Esophagus muscularis mucosa (tissue), 4 donors: ENCODE measurements around the gene WNT8A. TPM values are rescaled to one million over a fixed set of nuclear protein-coding genes. Genes with fewer than 3 reads are reported as not detected.
A peak's percentile ranks its signal among the peaks of the same experiment; 100 is the strongest.

Experiments
- DNase-seq: peaks from one replicate; pipeline ENCODE4 v3.0.0-alpha.2; 2017; ENCODE audit errors: extremely low spot score
- H3K27ac ChIP-seq, 4 donors: fragments of 200-600 bp; sonication (generic); replicated peaks in 1 of 4; 1 replicate in 3 of 4; 2 replicates in 1 of 4; pipeline ENCODE4 v1.5.1; 2016 to 2019; ENCODE audit warnings: mild to moderate bottlenecking in 1 of 4
- H3K27me3 ChIP-seq, 4 donors: fragments of 200-600 bp; sonication (generic); one replicate each; pipeline versions ENCODE4 v1.5.1 to v1.6.0; 2016 to 2019
- H3K36me3 ChIP-seq, 4 donors: fragments of 200-600 bp; sonication (generic); one replicate each; pipeline ENCODE4 v1.5.1; 2016 to 2019
- H3K4me1 ChIP-seq, 4 donors: fragments of 200-600 bp; sonication (generic); one replicate each; pipeline ENCODE4 v1.5.1; 2016 to 2019
- H3K4me3 ChIP-seq, 4 donors: fragments of 200-600 bp; sonication (generic); 1 replicate in 2 of 4; 2 replicates in 2 of 4; pipeline ENCODE4 v1.5.1; 2016 to 2019; ENCODE audit warnings: mild to moderate bottlenecking in 4 of 4, moderate library complexity in 1 of 4
- H3K9me3 ChIP-seq, 4 donors: fragments of 200-600 bp; sonication (generic); 1 replicate in 3 of 4; 2 replicates in 1 of 4; pipeline ENCODE4 v1.5.1; 2016 to 2019
- CTCF ChIP-seq, 3 experiments: fragments of 200-600 bp in 2 of 3; fragments of 450-650 bp in 1 of 3; sonication (generic) in 2 of 3; IDR thresholded peaks; one replicate each; pipeline ENCODE4 v1.5.1; 2017 to 2019; ENCODE audit warnings: antibody characterized with exemption in 3 of 3, mild to moderate bottlenecking in 2 of 3, moderate library complexity in 1 of 3
- EP300 ChIP-seq: sonication (generic); formaldehyde crosslinking; IDR thresholded peaks from one replicate; pipeline ENCODE4 v1.6.1; 2017; ENCODE audit warnings: antibody characterized with exemption
- POLR2A ChIP-seq: fragments of 450-650 bp; IDR thresholded peaks from one replicate; pipeline ENCODE4 v1.6.1; 2017; ENCODE audit warnings: antibody characterized with exemption, moderate library complexity, mild to moderate bottlenecking, low read depth
- POLR2AphosphoS5 ChIP-seq, 2 donors: sonication (generic); formaldehyde crosslinking; IDR thresholded peaks; one replicate each; pipeline ENCODE4 v1.6.1; 2017; ENCODE audit warnings: antibody characterized with exemption in 2 of 2
- WGBS: methylation state at CpG from one replicate; pipeline ENCODE4 v1.1.5; 2018; 5-methylcytosine and 5-hydroxymethylcytosine counted together
- intact Hi-C: fragments of 100-400 bp; cut with DNase I; formaldehyde crosslinking; loops from one replicate; pipeline ENCODE4 v1.15.1; 2023
- total RNA-seq, 4 donors: library from RNA; depleted of rRNA; stranded (reverse); fragments of >200 nt; gene quantifications; one replicate each; pipeline versions ENCODE4 v1.1.0 to v1.2.1, GENCODE V29; 2016

Gene WNT8A
- total RNA-seq, 4 donors from 2014 or later: not detected

- WGBS: 80% methylated on average over 1 of the region's 1 CpG
- H3K4me1 ChIP-seq: peaks cover 0 to 13% (median 8%) of the 10 kb centered on the region in 4 donors
- no peaks in the 10 kb centered on the region for H3K27me3 ChIP-seq
- H3K9me3 ChIP-seq: no peaks in the 10 kb centered on the region
- peak; percentile 39 for DNase-seq
- intact Hi-C loops: no loop called here
- no peak overlapping the region for H3K27ac ChIP-seq
- TF ChIP-seq CTCF (IDR thresholded peaks at IDR 0.05) (no peak), POLR2A (no peak), POLR2AphosphoS5 (IDR thresholded peaks at IDR 0.05) (no peak), EP300 (no peak)
- H3K36me3 ChIP-seq: no peaks in the 10 kb centered on the region
- no peak overlapping the region for H3K4me3 ChIP-seq
Measured at GRCh38 chr5:138109463-138110265, 25.8 kb downstream of the WNT8A start.

- DNase-seq: peak; percentile 45
- Histone ChIP-seq H3K27me3 (no peaks in the 10 kb centered on the region), H3K4me1 (peaks cover 0 to 13% (median 8%) of the 10 kb centered on the region in 4 donors), H3K36me3 (no peaks in the 10 kb centered on the region), H3K9me3 (no peaks in the 10 kb centered on the region), H3K4me3 (no peak overlapping the region), H3K27ac (no peak overlapping the region)
- WGBS: 58% methylated on average over 4 of the region's 4 CpGs
- intact Hi-C loops: no loop called here
- TF ChIP-seq POLR2A: no peak
- TF ChIP-seq EP300: no peak
- no peak for TF ChIP-seq CTCF (IDR thresholded peaks at IDR 0.05)
- TF ChIP-seq POLR2AphosphoS5 (IDR thresholded peaks at IDR 0.05): no peak
Measured at GRCh38 chr5:138110266-138110963, 26.6 kb downstream of the WNT8A start.

GRCh38 chr5:138111181-138111580 lies 27.3 kb downstream of the WNT8A start:
- Histone ChIP-seq H3K4me3 (no peak overlapping the region), H3K4me1 (peaks cover 0 to 13% (median 8%) of the 10 kb centered on the region in 4 donors), H3K36me3 (no peaks in the 10 kb centered on the region), H3K27ac (no peak overlapping the region), H3K27me3 (no peaks in the 10 kb centered on the region), H3K9me3 (no peaks in the 10 kb centered on the region)
- intact Hi-C loops: no loop called here
- WGBS: 93% methylated on average over 4 of the region's 4 CpGs
- TF ChIP-seq CTCF (IDR thresholded peaks at IDR 0.05): no peak
- no peak for TF ChIP-seq EP300
- no peak for TF ChIP-seq POLR2A
- TF ChIP-seq POLR2AphosphoS5 (IDR thresholded peaks at IDR 0.05): no peak
- no peak for DNase-seq

- no peaks in the 10 kb centered on the region for H3K27me3 ChIP-seq
- H3K4me3 ChIP-seq: no peak overlapping the region
- no peak for TF ChIP-seq POLR2AphosphoS5 (IDR thresholded peaks at IDR 0.05)
- no peak for TF ChIP-seq EP300
- no peak for TF ChIP-seq POLR2A
- TF ChIP-seq CTCF (IDR thresholded peaks at IDR 0.05): no peak
- H3K27ac ChIP-seq: no peak overlapping the region
- H3K9me3 ChIP-seq: no peaks in the 10 kb centered on the region
- no peak for DNase-seq
- H3K4me1 ChIP-seq: peaks cover 0 to 13% (median 8%) of the 10 kb centered on the region in 4 donors
- intact Hi-C loops: no loop called here
- WGBS: 23% methylated on average over 1 of the region's 1 CpG
- H3K36me3 ChIP-seq: no peaks in the 10 kb centered on the region
Measured at GRCh38 chr5:138111937-138112336, 28.1 kb downstream of the WNT8A start.
